Fibroblast of skin of left biceps (primary cell): ENCODE results near the gene SLC1A2.

Experiments
- DNase-seq, 2 experiments: peaks; one replicate each; pipeline ENCODE4 v3.0.0-alpha.2; 2013; ENCODE audit warnings: low read depth in 2 of 2

The SLC1A2 gene

DNA sequence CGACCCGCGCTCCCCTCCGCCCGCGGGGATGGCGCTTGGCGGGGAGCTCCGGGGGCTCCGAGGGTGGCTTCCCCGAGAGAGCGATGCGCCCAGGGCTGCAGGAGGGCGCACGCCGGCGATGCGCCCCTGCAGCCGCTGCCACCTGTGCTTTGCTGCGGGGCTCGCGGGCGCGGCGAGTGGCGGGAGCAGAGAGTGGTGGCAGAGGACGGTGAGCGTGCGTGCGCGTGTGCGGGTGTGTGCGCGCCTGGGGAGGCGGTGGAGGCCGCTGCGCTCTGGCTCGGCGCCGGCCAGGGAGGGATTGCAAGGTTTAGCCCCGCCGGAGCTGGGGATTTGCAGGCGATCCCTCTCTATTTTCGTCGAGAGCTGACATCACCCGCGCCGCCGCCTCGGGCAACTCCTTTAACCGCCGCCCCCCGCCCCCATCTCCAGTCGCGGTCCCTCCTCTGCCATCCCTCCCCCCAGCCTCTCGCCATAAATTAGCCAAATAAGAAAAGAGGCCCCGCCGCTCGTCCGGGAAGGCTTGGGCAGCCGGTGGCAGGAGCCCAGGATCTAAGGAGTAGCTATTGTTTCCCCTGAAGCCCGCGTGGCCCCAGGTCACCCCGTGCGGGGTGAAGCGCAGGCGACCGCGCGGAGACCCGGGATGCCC lies at the start of gene SLC1A2:
SLC1A2 (minus strand) TSS at position 375 of the 646 bp plus-strand sequence. CDS start 592 bp downstream, outside the sequence.
- no peak for DNase-seq

GRCh38 chr11:35466058-35466457 lies 46.7 kb upstream of the SLC1A2 start:
- no peak for DNase-seq

- no peak for DNase-seq
These were observed 45.0 kb upstream of the SLC1A2 start for GRCh38 chr11:35464308-35464707.

DNA sequence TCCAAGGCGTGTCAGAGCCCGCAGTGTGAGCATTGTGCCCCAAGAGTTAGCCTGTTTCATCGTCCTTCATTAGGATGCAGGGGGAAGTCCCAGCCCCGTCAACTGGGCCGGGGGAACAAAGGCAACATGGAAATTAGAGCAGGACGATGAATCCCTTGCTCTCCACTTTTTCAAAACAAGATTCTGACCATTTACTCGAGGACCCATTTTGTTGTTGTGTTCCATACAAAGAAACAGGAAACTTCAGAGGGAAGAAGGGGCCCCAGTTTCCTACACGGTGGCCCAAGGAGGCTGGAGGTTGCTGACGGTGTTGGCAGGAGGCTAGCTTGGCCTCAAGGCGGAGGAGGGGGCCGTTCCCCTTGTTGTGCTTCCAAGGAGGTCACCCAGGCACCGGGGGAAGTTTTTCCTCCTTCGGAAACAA lies 44.0 kb upstream of the SLC1A2 start:
- DNase-seq, result no peak

GRCh38 chr11:35461917-35462538 lies 42.7 kb upstream of the SLC1A2 start:
- no peak for DNase-seq

- DNase-seq, result no peak
These were observed 40.1 kb upstream of the SLC1A2 start for GRCh38 chr11:35459489-35459888.

GRCh38 chr11:35458846-35459245 lies 39.5 kb upstream of the SLC1A2 start:
- peak; percentile 12 to 17 for DNase-seq

DNA sequence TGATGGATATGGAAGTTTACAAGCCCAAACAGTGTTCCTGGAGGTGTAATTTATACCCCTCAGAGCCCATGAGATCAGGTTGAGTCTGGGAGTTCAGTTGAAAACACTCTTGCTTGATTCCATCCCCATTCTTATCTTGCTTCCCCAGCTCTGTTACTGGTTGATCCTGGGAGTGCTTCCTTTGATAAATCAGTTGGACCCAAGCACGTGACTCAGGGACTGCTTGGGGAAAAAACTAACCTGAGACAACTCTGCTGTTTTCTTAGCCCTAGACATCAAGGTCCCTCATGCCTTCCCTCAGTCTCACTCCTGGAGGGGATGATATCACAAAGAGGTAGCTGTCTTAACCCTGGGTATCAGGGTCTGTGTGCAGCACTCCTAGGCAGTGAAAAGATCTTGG lies 35.0 kb upstream of the SLC1A2 start:
- DNase-seq, result no peak

DNA sequence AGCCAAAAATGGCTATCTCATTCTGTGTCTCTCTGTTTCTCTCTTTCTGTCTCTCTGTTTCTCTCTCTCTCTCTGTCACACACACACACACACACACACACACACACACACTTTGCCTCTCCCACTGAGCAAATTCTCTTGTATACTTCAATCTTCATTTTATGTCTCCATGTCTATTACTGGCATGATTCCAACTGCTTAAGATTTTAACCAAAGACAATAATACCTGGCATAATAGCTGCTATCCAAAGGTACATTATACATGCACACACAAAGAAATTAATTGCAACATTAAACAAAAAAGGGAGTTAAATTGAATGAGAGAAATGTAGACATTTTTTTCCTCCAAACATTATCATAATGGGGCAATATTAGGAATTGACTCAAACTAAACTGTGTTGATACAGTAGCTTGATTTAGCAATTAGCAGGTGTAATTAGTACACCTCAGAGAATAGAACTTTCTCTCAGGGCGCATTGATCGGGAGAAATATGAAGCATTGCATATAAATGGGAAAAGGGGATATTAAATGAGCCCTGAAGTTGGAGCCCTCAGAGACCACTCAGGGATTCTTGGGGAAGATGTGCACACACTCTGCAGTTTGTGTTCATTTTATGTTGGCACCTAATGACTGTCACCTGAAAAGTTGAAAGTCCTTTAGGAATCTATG lies 17.4 kb upstream of the SLC1A2 start:
- no peak for DNase-seq

- no peak for DNase-seq
These were observed 14.2 kb upstream of the SLC1A2 start for GRCh38 chr11:35433588-35433987.

DNA sequence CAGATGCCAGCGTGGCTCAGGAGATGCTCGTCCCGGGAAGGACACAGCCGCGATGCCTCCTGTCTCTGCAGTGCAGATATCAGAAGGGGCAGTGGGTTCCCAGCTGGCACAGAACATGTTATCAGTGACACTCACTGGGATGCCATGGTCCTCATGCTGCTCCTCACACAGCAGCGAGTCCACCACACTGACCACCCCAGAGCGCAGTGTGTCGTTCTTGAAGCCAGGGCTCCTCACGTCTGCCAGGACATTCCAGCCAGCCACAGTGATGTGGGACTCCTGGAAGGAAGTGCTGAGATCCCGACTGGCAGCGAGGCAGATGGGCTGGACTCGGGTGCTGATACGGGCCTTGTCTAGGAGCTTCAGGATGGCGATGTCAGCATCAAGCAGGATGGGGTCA lies 13.1 kb upstream of the SLC1A2 start:
- no peak for DNase-seq

DNA sequence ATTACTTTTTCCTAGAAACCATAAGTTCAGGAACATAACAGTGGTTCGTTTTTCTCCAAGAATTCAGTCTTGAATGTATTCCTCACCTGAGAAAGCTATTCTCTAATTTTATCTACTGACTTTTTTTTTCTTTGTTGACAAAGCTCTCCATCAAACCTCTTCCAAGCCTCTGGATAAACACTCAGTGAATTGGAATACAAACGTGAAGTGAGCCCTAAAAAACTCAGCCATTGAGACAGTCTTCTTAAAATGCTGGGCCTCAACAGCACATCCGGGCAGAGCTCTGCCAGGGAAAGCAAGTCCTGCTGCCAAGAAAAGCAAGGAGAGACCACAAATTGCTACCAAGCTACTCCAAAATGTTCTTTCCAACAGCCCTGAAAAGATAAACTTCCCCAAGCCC lies 7.7 kb upstream of the SLC1A2 start:
- peak in 1 of 2 experiments; percentile 54 for DNase-seq

DNA sequence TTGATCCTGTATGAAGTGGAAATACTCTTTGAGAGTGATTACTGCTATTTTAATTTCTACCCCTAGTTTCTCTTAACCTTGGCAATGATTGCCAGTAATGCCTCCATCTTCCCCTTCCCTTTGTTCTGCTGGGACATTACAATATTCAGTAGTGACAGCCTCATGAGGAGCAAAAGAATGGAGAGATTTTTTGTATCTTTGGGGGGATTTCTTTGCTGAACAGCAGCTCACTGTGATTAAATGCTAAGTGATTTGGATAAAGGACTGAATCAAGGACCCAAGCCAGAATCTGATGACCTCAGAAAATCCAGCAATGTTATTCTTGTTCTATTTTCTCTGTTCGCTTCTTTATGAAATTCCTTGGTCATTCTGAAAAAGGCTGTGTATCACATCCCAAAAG lies 7.0 kb upstream of the SLC1A2 start:
- DNase-seq, result no peak

DNA sequence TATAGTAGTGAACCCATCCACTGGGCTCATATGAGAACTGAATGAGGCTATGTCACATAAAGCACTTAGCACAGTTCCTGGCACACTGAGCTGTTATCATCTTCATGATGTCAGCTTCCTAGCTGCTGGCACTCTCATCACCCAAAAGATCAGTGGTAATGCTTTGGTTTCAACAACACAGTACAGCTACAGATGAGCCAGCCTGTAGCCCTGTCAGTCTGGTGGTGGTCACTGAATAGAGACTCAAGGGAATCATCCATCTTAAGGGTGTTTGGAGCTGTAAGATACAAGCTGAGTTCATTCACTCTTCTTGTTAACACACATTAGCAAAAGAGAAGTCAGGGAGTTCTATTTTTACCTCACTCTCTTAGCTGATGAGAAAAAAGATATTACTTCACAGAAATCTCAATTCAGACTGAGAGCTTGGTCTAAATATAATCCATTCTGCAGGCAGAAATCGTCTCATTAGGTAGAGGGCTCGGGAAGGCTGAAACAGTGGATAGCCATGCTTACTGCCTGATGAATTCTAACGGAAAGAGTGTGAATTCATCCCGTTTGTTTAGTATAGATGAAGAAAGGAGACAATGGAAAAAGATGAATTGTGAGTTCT lies 6.3 kb upstream of the SLC1A2 start:
- DNase-seq, result no peak

DNA sequence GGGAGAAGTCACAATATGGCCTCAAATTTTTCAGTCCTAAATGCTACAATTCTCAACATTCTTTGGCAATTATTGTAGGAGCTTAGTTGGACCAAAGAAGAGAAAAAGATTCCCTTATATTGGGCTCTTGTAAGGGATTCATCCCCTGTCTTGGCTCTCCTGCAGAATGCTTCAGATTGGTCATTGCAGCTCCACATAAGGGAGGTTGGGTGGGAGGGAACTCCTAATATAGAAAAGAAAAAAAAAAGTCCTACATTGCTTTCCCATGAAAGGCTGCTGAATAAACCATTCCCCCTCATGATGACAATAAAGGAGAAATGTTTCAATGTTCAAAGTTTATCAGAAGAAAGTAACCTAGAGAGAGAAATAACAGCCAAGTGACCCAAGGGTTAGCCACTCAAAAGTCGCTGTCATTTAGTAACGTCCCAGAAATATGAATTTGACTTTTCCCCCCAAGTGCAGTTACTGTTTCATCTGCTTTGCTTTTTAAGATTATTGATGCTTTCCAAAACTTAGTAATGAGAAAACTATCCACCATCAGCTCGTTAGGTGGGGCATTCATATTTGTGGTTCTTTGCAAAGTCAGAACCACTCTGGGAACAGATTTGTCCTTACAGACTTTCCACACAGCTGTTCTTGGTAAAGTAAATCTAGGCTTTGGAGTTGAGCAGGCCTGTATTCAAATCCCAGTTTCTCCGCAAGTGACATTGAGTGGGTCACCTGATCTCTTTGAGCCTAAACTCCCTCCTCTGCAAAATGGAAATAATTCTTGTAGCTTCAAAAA lies 5.0 kb upstream of the SLC1A2 start:
- peak; percentile 57 to 66 for DNase-seq

GRCh38 chr11:35420371-35420770 lies 1.0 kb upstream of the SLC1A2 start:
- no peak for DNase-seq

DNA sequence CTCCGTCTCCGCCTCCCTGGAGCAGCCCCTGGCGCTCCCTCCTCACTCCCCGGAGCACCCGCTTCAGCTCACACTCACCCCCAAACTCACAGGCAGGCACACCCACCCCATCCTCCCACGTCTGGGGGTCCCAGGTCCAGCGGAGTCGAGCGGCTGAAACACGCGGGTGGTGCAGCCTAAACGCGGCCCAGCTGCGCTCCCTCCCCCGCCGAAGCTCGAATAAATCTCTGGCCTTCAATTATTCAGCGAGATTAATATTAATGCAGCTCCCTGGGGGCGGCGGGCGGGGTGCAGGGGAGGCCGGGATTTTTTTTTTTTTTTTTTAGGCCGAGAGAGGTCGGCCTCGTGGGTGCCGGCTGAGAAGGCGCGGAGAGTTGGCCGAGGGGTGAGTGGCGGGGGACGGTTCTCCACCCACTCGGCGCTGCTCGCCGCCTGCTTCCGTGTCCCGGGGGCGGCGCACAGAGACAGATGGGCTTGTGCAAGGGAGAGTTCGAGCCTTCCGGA lies 524 bp upstream of the SLC1A2 start:
- DNase-seq, result no peak

DNA sequence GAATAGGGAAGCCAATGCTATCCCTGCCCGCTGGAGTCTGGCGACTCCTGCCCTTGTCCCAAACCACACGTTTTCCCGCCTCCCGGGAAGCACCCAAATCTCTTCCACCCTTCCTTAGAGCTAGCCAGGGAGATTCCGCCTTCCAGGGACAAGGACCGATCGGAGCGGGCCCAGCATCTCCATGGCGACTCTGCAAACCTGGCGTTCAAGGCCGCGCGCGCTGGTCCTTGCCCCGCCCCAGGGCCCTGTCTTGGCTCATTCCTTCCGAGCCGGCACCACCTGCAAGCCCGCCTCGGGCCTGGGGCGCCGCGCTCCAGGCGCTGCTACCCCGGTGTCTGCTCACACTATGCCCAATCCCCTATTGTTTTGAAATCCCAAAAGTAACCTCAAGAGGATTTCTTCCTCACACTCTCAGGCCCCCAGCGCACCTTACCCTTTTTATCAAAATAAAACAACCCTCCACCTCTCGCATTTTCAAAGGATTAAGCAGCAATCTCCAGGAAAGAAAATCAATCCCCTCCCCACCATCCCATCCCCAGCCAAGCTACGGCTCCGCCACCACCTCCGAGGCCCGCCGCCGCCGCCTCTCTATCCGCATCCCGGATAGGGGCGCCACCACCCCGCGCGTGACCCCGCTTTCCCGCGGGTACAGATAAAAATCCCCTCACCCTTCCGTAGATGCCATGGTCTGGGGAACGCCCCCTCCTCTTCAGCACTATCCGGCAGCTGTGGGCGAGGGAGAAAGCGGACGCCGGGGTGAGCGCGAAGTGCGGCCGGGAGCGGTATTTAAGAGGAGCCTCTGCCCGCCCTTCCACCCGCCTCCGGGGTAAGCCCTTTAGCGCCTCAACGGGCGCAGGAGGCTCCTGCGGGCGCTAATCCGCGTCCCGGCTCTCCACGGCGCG lies 825 bp downstream of the SLC1A2 start:
- no peak for DNase-seq

- no peak for DNase-seq
These were observed 3.9 kb downstream of the SLC1A2 start for GRCh38 chr11:35415487-35415886.

- DNase-seq, result no peak
These were observed 4.6 kb downstream of the SLC1A2 start for GRCh38 chr11:35414776-35415175.

DNA sequence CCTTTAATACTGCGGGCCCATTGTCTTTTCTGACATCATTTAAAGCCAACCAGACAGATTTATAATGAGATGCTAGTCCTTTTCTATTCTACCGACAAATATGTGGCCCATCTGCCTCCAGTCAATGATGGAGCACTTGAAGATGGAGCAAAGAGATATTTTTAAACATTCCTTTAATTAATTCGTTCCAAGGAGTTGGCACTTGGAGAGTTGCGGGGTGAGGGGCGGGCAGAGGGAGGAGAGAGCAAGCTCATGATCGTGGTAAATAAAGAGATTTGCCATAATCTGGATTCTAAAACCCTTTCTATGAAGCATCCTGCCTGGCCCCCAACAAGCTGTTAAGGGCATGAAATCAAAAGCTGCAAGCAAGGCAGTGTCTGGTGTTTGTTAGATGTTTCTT lies 5.0 kb downstream of the SLC1A2 start:
- DNase-seq, result no peak
